K562 (cell line): ENCODE results near the gene ZC3H6. TPM values are rescaled to one million over a fixed set of nuclear protein-coding genes. Genes with fewer than 3 reads are reported as not detected.
A peak's percentile ranks its signal among the peaks of the same experiment; 100 is the strongest.

Experiments used
- ATF2 ChIP-seq: sonication (generic); formaldehyde crosslinking; IDR thresholded peaks from 2 replicates; pipeline ENCODE4 v1.8.1; 2022; ENCODE audit warnings: missing genetic modification reagents
- CBFA2T2 ChIP-seq: fragments of 450-650 bp; conservative IDR thresholded peaks from 2 replicates; pipeline ENCODE4 v1.6.1; 2017; ENCODE audit warnings: mild to moderate bottlenecking
- DLX4 ChIP-seq: fragments of 250-450 bp; sonication (Bioruptor Pico); IDR thresholded peaks from 2 replicates; pipeline ENCODE4 v1.6.1; 2021; ENCODE audit warnings: mild to moderate bottlenecking
- FOXA1 ChIP-seq: fragments of 450-650 bp; IDR thresholded peaks from 2 replicates; pipeline ENCODE4 v1.6.1; 2016; ENCODE audit warnings: mild to moderate bottlenecking, borderline replicate concordance
- FUS ChIP-seq: fragments of 200-400 bp; formaldehyde crosslinking; optimal IDR thresholded peaks from 2 replicates; pipeline ENCODE3; 2017; ENCODE audit warnings: low read depth, low read length
- ILK ChIP-seq: fragments of 450-650 bp; IDR thresholded peaks from 2 replicates; pipeline ENCODE4 v1.6.1; 2016; ENCODE audit warnings: missing genetic modification characterization, low read depth, mild to moderate bottlenecking, missing compliant biosample characterization, moderate library complexity, borderline replicate concordance
- MYC ChIP-seq, 2 experiments: fragments of 250-450 bp in 1 of 2; sonication (Bioruptor Pico) in 1 of 2; IDR thresholded peaks; 2 replicates each; pipeline versions ENCODE4 v1.5.1 to v1.6.1; 2012 to 2021; ENCODE audit warnings: low read depth in 2 of 2, borderline replicate concordance in 1 of 2, improper control_type of control experiment in 1 of 2, low read length in 1 of 2, mild to moderate bottlenecking in 1 of 2, moderate library complexity in 1 of 2
- PPARD ChIP-seq: fragments of 250-450 bp; sonication (Bioruptor Pico); IDR thresholded peaks from 2 replicates; pipeline ENCODE4 v1.8.0; 2022; ENCODE audit warnings: inconsistent platforms, mild to moderate bottlenecking, moderate library complexity
- PRPF4 ChIP-seq: fragments of 200-400 bp; formaldehyde crosslinking; IDR thresholded peaks from one replicate; pipeline ENCODE4 v1.6.1; 2017; ENCODE audit warnings: low read length, low read depth, mild to moderate bottlenecking; ENCODE audit not compliant: insufficient read depth, poor library complexity, severe bottlenecking
- RB1 ChIP-seq: fragments of 450-650 bp; IDR thresholded peaks from 2 replicates; pipeline ENCODE4 v1.6.1; 2017; ENCODE audit warnings: low read depth, mild to moderate bottlenecking
- SAFB ChIP-seq: fragments of 200-400 bp; formaldehyde crosslinking; IDR thresholded peaks from 2 replicates; pipeline ENCODE4 v1.6.1; 2017; ENCODE audit warnings: low read depth, low read length, borderline replicate concordance
- SFPQ ChIP-seq: fragments of 200-400 bp; formaldehyde crosslinking; IDR thresholded peaks from 2 replicates; pipeline ENCODE4 v1.6.1; 2017; ENCODE audit warnings: mild to moderate bottlenecking, low read depth, low read length, moderate library complexity
- SIX5 ChIP-seq, 2 experiments: IDR thresholded peaks; 2 replicates each; pipeline ENCODE4 v1.6.1; 2011; ENCODE audit warnings: low read length in 2 of 2, borderline replicate concordance in 1 of 2, low read depth in 1 of 2, mild to moderate bottlenecking in 1 of 2, moderate library complexity in 1 of 2; ENCODE audit not compliant: insufficient read depth in 1 of 2
- SP2 ChIP-seq: IDR thresholded peaks from 2 replicates; pipeline ENCODE4 v1.6.1; 2011; ENCODE audit warnings: mild to moderate bottlenecking, low read depth, low read length, moderate library complexity; ENCODE audit not compliant: poor library complexity, severe bottlenecking; ENCODE audit errors: extremely low read depth
- THAP7 ChIP-seq: fragments of 250-450 bp; sonication (Bioruptor Pico); IDR thresholded peaks from 2 replicates; pipeline ENCODE4 v1.5.0; 2021
- YBX1 ChIP-seq: fragments of 450-650 bp; IDR thresholded peaks from 2 replicates; pipeline ENCODE4 v1.7.1; 2016; ENCODE audit warnings: mild to moderate bottlenecking
- ZBTB43 ChIP-seq: sonication (generic); formaldehyde crosslinking; IDR thresholded peaks from 2 replicates; pipeline ENCODE4 v1.8.0; 2023; ENCODE audit warnings: mild to moderate bottlenecking, missing genetic modification reagents
- ZNF239 ChIP-seq: fragments of 250-450 bp; sonication (Bioruptor Pico); IDR thresholded peaks from 2 replicates; pipeline ENCODE4 v1.4.0; 2020; ENCODE audit warnings: mild to moderate bottlenecking
- polyA plus RNA-seq, 8 experiments: library from polyadenylated mRNA; depleted of rRNA in 4 of 8; stranded (reverse) in 5 of 8; unstranded in 3 of 8; fragments of >200 nt; fragmentation: Nextera tagmentation in 2 of 8; fragmentation: Illumina TruSeq in 1 of 8; extraction: Ambion mirVana in 2 of 8; extraction: Trizol in 1 of 8; gene quantifications; 2 replicates each; pipeline versions ENCODE4 v1.2.1 to v1.2.3, GENCODE V29; 2011 to 2014; ENCODE audit warnings: inconsistent platforms in 1 of 8, missing spikeins in 1 of 8
- total RNA-seq, 7 experiments: library from RNA; depleted of rRNA in 6 of 7; stranded (reverse); fragments of >200 nt in 6 of 7; fragmentation: Illumina TruSeq in 2 of 7; extraction: Trizol in 2 of 7; gene quantifications; 2 replicates each; pipeline versions ENCODE4 v1.2.1 to v1.2.3, GENCODE V29; 2011 to 2021; ENCODE audit warnings: low replicate concordance in 1 of 7

ZC3H6 gene
- total and polyA plus RNA-seq, 9 of the 15 experiments (the other 6 are each of a cell fraction or from before 2014, with no cell fraction given): 0.45 to 1.9 (median 1.5) TPM

- no peak for TF ChIP-seq DLX4 (CRISPR knock-in tag)
- TF ChIP-seq ILK: no peak
- no peak for TF ChIP-seq ZBTB43 (CRISPR knock-in tag)
- no peak for TF ChIP-seq ZNF239
- TF ChIP-seq SIX5 (IDR thresholded peaks at IDR 0.05; ENCODE audit: borderline replicate concordance in 1 of 2, insufficient read depth in 1 of 2, low read depth in 1 of 2, low read length in 2 of 2): no peak
- no peak for TF ChIP-seq YBX1
- TF ChIP-seq FUS: peak; percentile 4
- no peak for TF ChIP-seq CBFA2T2
- no peak for TF ChIP-seq THAP7 (CRISPR knock-in tag)
- TF ChIP-seq RB1: no peak
- TF ChIP-seq SP2: no peak
- TF ChIP-seq SAFB: no peak
- no peak for TF ChIP-seq FOXA1
- TF ChIP-seq MYC (IDR thresholded peaks at IDR 0.05; ENCODE audit: low read depth, low read length): peak; percentile 86
- TF ChIP-seq MYC (CRISPR knock-in tag; IDR thresholded peaks at IDR 0.05; ENCODE audit: borderline replicate concordance, low read depth): no peak
- no peak for TF ChIP-seq PRPF4
- TF ChIP-seq ATF2: no peak
- TF ChIP-seq PPARD (CRISPR knock-in tag): no peak
- TF ChIP-seq SFPQ: no peak
Observed at GRCh38 chr2:112275887-112276773, 733 bp downstream of the ZC3H6 start (continued).
